SJCRH30 (cell line): ENCODE results near the gene CD47. TPM values are rescaled to one million over a fixed set of nuclear protein-coding genes. Genes with fewer than 3 reads are reported as not detected.

Experiments used
- DNase-seq, 2 experiments: peaks; one replicate each; pipeline ENCODE4 v3.0.0-alpha.2; 2015 to 2020
- H3K27ac ChIP-seq: fragments of 250-450 bp; sonication (Bioruptor Pico); 2 replicates; pipeline ENCODE4 v1.5.1; 2020; ENCODE audit warnings: mild to moderate bottlenecking, moderate library complexity
- H3K27me3 ChIP-seq: fragments of 250-450 bp; sonication (Bioruptor Pico); 2 replicates; pipeline ENCODE4 v1.5.1; 2020; ENCODE audit warnings: mild to moderate bottlenecking, moderate library complexity
- H3K36me3 ChIP-seq: fragments of 250-450 bp; sonication (Bioruptor Pico); 2 replicates; pipeline ENCODE4 v1.5.1; 2020; ENCODE audit warnings: mild to moderate bottlenecking, moderate library complexity
- H3K4me1 ChIP-seq: fragments of 250-450 bp; sonication (Bioruptor Pico); 2 replicates; pipeline ENCODE4 v1.5.1; 2020; ENCODE audit warnings: mild to moderate bottlenecking, moderate library complexity
- H3K4me3 ChIP-seq: fragments of 250-450 bp; sonication (Bioruptor Pico); 2 replicates; pipeline ENCODE4 v1.5.1; 2020; ENCODE audit warnings: mild to moderate bottlenecking, moderate library complexity
- H3K9me3 ChIP-seq: fragments of 250-450 bp; sonication (Bioruptor Pico); replicated peaks from 2 replicates; pipeline ENCODE4 v1.5.1; 2020; ENCODE audit warnings: mild to moderate bottlenecking, moderate library complexity
- total RNA-seq: library from RNA; depleted of rRNA; stranded (reverse); fragments of >200 nt; shearing (Covaris generic); gene quantifications from 2 replicates; pipeline ENCODE4 v1.2.3, GENCODE V29; 2014

CD47 gene
- total RNA-seq, 1 experiment from 2014 or later, result 30.7 TPM

- no peaks in the 10 kb centered on the region for H3K36me3 ChIP-seq
- no peaks in the 10 kb centered on the region for H3K9me3 ChIP-seq
- no peak overlapping the region for H3K27ac ChIP-seq
- DNase-seq, result no peak
- H3K4me1 ChIP-seq, result no peaks in the 10 kb centered on the region
- H3K27me3 ChIP-seq, result no peaks in the 10 kb centered on the region
- no peak overlapping the region for H3K4me3 ChIP-seq
Observed at GRCh38 chr3:108062051-108062450, 28.8 kb downstream of the CD47 start.

GRCh38 chr3:108060331-108060730 lies 30.5 kb downstream of the CD47 start:
- DNase-seq, result no peak

GRCh38 chr3:108055931-108056330 lies 34.9 kb downstream of the CD47 start:
- H3K27me3 ChIP-seq, result no peaks in the 10 kb centered on the region

More at GRCh38 chr3:108060331-108060730, 30.5 kb downstream of the CD47 start:
- Histone ChIP-seq H3K27me3 (no peaks in the 10 kb centered on the region), H3K4me3 (no peak overlapping the region), H3K9me3 (no peaks in the 10 kb centered on the region), H3K4me1 (no peaks in the 10 kb centered on the region), H3K27ac (no peak overlapping the region), H3K36me3 (no peaks in the 10 kb centered on the region)

GRCh38 chr3:108054935-108055334 lies 35.9 kb downstream of the CD47 start:
- no peak for DNase-seq
- Histone ChIP-seq H3K27me3 (no peaks in the 10 kb centered on the region), H3K4me3 (no peak overlapping the region), H3K27ac (no peak overlapping the region), H3K4me1 (no peaks in the 10 kb centered on the region), H3K9me3 (no peaks in the 10 kb centered on the region), H3K36me3 (no peaks in the 10 kb centered on the region)

More at GRCh38 chr3:108055931-108056330, 34.9 kb downstream of the CD47 start:
- Histone ChIP-seq H3K4me3 (no peak overlapping the region), H3K4me1 (no peaks in the 10 kb centered on the region), H3K36me3 (no peaks in the 10 kb centered on the region), H3K27ac (no peak overlapping the region), H3K9me3 (no peaks in the 10 kb centered on the region)
- DNase-seq, result no peak

GRCh38 chr3:108053483-108053882 lies 37.3 kb downstream of the CD47 start:
- no peak overlapping the region for H3K4me3 ChIP-seq
- no peaks in the 10 kb centered on the region for H3K9me3 ChIP-seq
- no peaks in the 10 kb centered on the region for H3K36me3 ChIP-seq
- H3K27me3 ChIP-seq, result no peaks in the 10 kb centered on the region
- DNase-seq, result no peak
- H3K4me1 ChIP-seq, result no peaks in the 10 kb centered on the region
- no peak overlapping the region for H3K27ac ChIP-seq

- no peak for DNase-seq
- no peaks in the 10 kb centered on the region for H3K4me1 ChIP-seq
- H3K36me3 ChIP-seq, result no peaks in the 10 kb centered on the region
- no peak overlapping the region for H3K4me3 ChIP-seq
- no peaks in the 10 kb centered on the region for H3K27me3 ChIP-seq
- no peaks in the 10 kb centered on the region for H3K9me3 ChIP-seq
- no peak overlapping the region for H3K27ac ChIP-seq
Observed at GRCh38 chr3:108053067-108053466, 37.8 kb downstream of the CD47 start.

- Histone ChIP-seq H3K9me3 (no peaks in the 10 kb centered on the region), H3K4me1 (no peaks in the 10 kb centered on the region), H3K36me3 (no peaks in the 10 kb centered on the region), H3K27me3 (no peaks in the 10 kb centered on the region), H3K4me3 (no peak overlapping the region), H3K27ac (no peak overlapping the region)
- DNase-seq, result peak in 1 of 2 experiments; percentile 6
Observed at GRCh38 chr3:108051005-108051404, 39.8 kb downstream of the CD47 start.

GRCh38 chr3:108047987-108048386 lies 42.8 kb downstream of the CD47 start:
- Histone ChIP-seq H3K36me3 (no peaks in the 10 kb centered on the region), H3K9me3 (no peaks in the 10 kb centered on the region), H3K27me3 (no peaks in the 10 kb centered on the region), H3K4me3 (no peak overlapping the region), H3K27ac (no peak overlapping the region), H3K4me1 (no peaks in the 10 kb centered on the region)
- DNase-seq, result no peak

GRCh38 chr3:108046247-108046646 lies 44.6 kb downstream of the CD47 start:
- Histone ChIP-seq H3K4me1 (no peaks in the 10 kb centered on the region), H3K36me3 (no peaks in the 10 kb centered on the region), H3K27me3 (no peaks in the 10 kb centered on the region), H3K9me3 (no peaks in the 10 kb centered on the region), H3K4me3 (no peak overlapping the region), H3K27ac (no peak overlapping the region)
- no peak for DNase-seq

- H3K4me1 ChIP-seq, result no peaks in the 10 kb centered on the region
- H3K27me3 ChIP-seq, result no peaks in the 10 kb centered on the region
- no peaks in the 10 kb centered on the region for H3K36me3 ChIP-seq
- no peaks in the 10 kb centered on the region for H3K9me3 ChIP-seq
- DNase-seq, result no peak
- no peak overlapping the region for H3K4me3 ChIP-seq
- no peak overlapping the region for H3K27ac ChIP-seq
Observed at GRCh38 chr3:108044699-108045098, 46.1 kb downstream of the CD47 start.

- Histone ChIP-seq H3K9me3 (no peaks in the 10 kb centered on the region), H3K4me3 (no peak overlapping the region), H3K36me3 (no peaks in the 10 kb centered on the region), H3K4me1 (no peaks in the 10 kb centered on the region), H3K27ac (no peak overlapping the region), H3K27me3 (no peaks in the 10 kb centered on the region)
- DNase-seq, result no peak
Observed at GRCh38 chr3:108042300-108042699, 48.5 kb downstream of the CD47 start.

- H3K27ac ChIP-seq, result no peak overlapping the region
- no peaks in the 10 kb centered on the region for H3K36me3 ChIP-seq
- no peaks in the 10 kb centered on the region for H3K27me3 ChIP-seq
- H3K4me1 ChIP-seq, result no peaks in the 10 kb centered on the region
- no peak for DNase-seq
- no peak overlapping the region for H3K4me3 ChIP-seq
- H3K9me3 ChIP-seq, result no peaks in the 10 kb centered on the region
Observed at GRCh38 chr3:108041253-108041652, 49.6 kb downstream of the CD47 start.

- DNase-seq, result no peak
- Histone ChIP-seq H3K36me3 (no peaks in the 10 kb centered on the region), H3K27me3 (no peaks in the 10 kb centered on the region), H3K9me3 (no peaks in the 10 kb centered on the region), H3K4me3 (no peak overlapping the region), H3K4me1 (no peaks in the 10 kb centered on the region), H3K27ac (no peak overlapping the region)
Observed at GRCh38 chr3:108037770-108038169, 53.1 kb downstream of the CD47 start.

- Histone ChIP-seq H3K9me3 (no peaks in the 10 kb centered on the region), H3K27ac (no peak overlapping the region), H3K27me3 (no peaks in the 10 kb centered on the region), H3K4me1 (no peaks in the 10 kb centered on the region), H3K4me3 (no peak overlapping the region), H3K36me3 (no peaks in the 10 kb centered on the region)
- no peak for DNase-seq
Observed at GRCh38 chr3:108036984-108037741, 53.7 kb downstream of the CD47 start.

- Histone ChIP-seq H3K4me1 (no peaks in the 10 kb centered on the region), H3K4me3 (no peak overlapping the region), H3K27ac (no peak overlapping the region), H3K36me3 (no peaks in the 10 kb centered on the region), H3K9me3 (no peaks in the 10 kb centered on the region), H3K27me3 (no peaks in the 10 kb centered on the region)
- no peak for DNase-seq
Observed at GRCh38 chr3:108036401-108036800, 54.4 kb downstream of the CD47 start.

GRCh38 chr3:108035751-108036150 lies 55.1 kb downstream of the CD47 start:
- H3K27ac ChIP-seq, result no peak overlapping the region
- no peaks in the 10 kb centered on the region for H3K4me1 ChIP-seq
- H3K36me3 ChIP-seq, result no peaks in the 10 kb centered on the region
- no peaks in the 10 kb centered on the region for H3K9me3 ChIP-seq
- no peaks in the 10 kb centered on the region for H3K27me3 ChIP-seq
- H3K4me3 ChIP-seq, result no peak overlapping the region
- DNase-seq, result no peak
